K562 (cell line): ENCODE results near the gene ABCD3. TPM values are rescaled to one million over a fixed set of nuclear protein-coding genes. Genes with fewer than 3 reads are reported as not detected.

Experiments
- CCNT2 ChIP-seq: IDR thresholded peaks from 2 replicates; pipeline ENCODE4 v1.6.1; 2011; ENCODE audit warnings: borderline replicate concordance, low read depth, mild to moderate bottlenecking, moderate library complexity, mixed read lengths, low read length; ENCODE audit not compliant: insufficient read length; ENCODE audit errors: extremely low read depth
- DACH1 ChIP-seq: fragments of 450-650 bp; IDR thresholded peaks from 2 replicates; pipeline ENCODE4 v1.6.1; 2018; ENCODE audit not compliant: partially characterized antibody
- DPF2 ChIP-seq: fragments of 450-650 bp; IDR thresholded peaks from 2 replicates; pipeline ENCODE4 v1.6.1; 2016
- IRF9 ChIP-seq: fragments of 450-650 bp; IDR thresholded peaks from 2 replicates; pipeline ENCODE4 v1.6.1; 2016; ENCODE audit warnings: missing biosample characterization, missing genetic modification characterization
- MEIS2 ChIP-seq: fragments of 450-650 bp; IDR thresholded peaks from 2 replicates; pipeline ENCODE4 v1.6.1; 2014; ENCODE audit warnings: mild to moderate bottlenecking; ENCODE audit not compliant: partially characterized antibody
- REST ChIP-seq, 2 experiments: fragments of 450-650 bp; formaldehyde crosslinking in 1 of 2; IDR thresholded peaks; 2 replicates each; pipeline versions ENCODE4 v1.4.0 to v1.6.1; 2014 to 2020; ENCODE audit warnings: mild to moderate bottlenecking in 2 of 2, borderline replicate concordance in 1 of 2, low read depth in 1 of 2
- TCF3 ChIP-seq: sonication (generic); formaldehyde crosslinking; IDR thresholded peaks from 2 replicates; pipeline ENCODE4 v1.4.0; 2020; ENCODE audit warnings: mild to moderate bottlenecking, missing genetic modification reagents
- ZNF197 ChIP-seq: fragments of 200-800 bp; sonication (Bioruptor generic); IDR thresholded peaks from 2 replicates; pipeline ENCODE4 v1.6.1; 2016; ENCODE audit warnings: low read depth, missing genetic modification characterization, missing compliant biosample characterization
- ZNF311 ChIP-seq: fragments of 250-450 bp; sonication (Bioruptor Pico); IDR thresholded peaks from 2 replicates; pipeline ENCODE4 v1.4.0; 2020; ENCODE audit warnings: mild to moderate bottlenecking, moderate library complexity
- polyA plus RNA-seq, 8 experiments: library from polyadenylated mRNA; depleted of rRNA in 4 of 8; stranded (reverse) in 5 of 8; unstranded in 3 of 8; fragments of >200 nt; fragmentation: Nextera tagmentation in 2 of 8; fragmentation: Illumina TruSeq in 1 of 8; extraction: Ambion mirVana in 2 of 8; extraction: Trizol in 1 of 8; gene quantifications; 2 replicates each; pipeline versions ENCODE4 v1.2.1 to v1.2.3, GENCODE V29; 2011 to 2014; ENCODE audit warnings: inconsistent platforms in 1 of 8, missing spikeins in 1 of 8
- total RNA-seq, 7 experiments: library from RNA; depleted of rRNA in 6 of 7; stranded (reverse); fragments of >200 nt in 6 of 7; fragmentation: Illumina TruSeq in 2 of 7; extraction: Trizol in 2 of 7; gene quantifications; 2 replicates each; pipeline versions ENCODE4 v1.2.1 to v1.2.3, GENCODE V29; 2011 to 2021; ENCODE audit warnings: low replicate concordance in 1 of 7
- TF ChIP-seq, protein P1 (sequence below): sonication (generic); formaldehyde crosslinking; IDR thresholded peaks from 2 replicates; pipeline ENCODE4 v1.5.0; 2020; ENCODE audit warnings: missing genetic modification reagents
- TF ChIP-seq, protein P2 (sequence below): fragments of 450-650 bp; IDR thresholded peaks from 2 replicates; pipeline ENCODE4 v1.6.1; 2016
- TF ChIP-seq, protein P3 (sequence below): fragments of 250-450 bp; sonication (Bioruptor Pico); IDR thresholded peaks from 2 replicates; pipeline ENCODE4 v1.4.0; 2020; ENCODE audit warnings: mild to moderate bottlenecking

ABCD3 gene
- total and polyA plus RNA-seq, 9 of the 15 experiments (the other 6 are each of a cell fraction or from before 2014, with no cell fraction given): 11.0 to 30.7 (median 15.5) TPM

DNA sequence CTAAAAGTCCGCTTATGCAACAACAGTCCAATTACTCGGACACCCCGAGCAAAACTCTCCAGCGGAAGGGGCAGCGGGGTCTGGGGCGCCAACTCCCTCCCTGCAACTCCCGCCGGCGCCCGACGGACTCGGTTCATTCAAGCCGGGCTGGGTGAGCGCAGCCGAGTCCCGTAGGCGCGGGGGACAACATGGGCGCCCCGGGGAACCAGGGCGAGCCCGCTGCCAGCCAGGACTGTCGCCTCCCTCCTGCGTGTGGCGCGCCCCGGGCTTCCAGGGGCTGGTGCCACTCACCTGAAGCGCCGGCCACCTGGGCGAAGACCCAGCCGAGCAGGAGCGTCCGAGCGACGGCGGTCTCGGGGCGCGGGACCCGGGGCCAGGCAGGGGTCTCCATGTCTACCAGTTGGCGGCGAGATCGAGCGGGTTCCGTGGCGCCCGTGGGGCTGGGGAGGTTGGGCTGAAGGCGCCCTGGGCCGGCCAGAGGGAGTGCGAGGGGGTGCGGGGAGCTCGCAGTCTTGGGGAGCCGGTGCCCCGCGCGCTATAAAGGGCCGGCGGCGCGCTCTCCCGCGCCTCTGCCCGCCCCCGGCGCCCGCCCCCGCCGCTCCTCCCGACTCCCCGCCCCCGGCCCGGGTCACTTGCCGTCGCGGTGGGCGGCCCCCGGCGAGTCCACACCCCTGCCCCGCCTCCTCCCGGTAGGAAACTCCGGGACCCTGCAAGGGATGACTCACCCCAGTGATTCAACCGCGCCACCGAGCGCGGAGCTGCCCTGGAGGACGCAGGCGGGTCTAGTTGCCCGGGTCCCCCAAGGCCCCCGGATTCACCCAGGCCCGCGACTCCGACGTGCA is 123.3 kb downstream of the ABCD3 start, which contains the start of gene F3 (continued):
- TF ChIP-seq, protein P1, sequence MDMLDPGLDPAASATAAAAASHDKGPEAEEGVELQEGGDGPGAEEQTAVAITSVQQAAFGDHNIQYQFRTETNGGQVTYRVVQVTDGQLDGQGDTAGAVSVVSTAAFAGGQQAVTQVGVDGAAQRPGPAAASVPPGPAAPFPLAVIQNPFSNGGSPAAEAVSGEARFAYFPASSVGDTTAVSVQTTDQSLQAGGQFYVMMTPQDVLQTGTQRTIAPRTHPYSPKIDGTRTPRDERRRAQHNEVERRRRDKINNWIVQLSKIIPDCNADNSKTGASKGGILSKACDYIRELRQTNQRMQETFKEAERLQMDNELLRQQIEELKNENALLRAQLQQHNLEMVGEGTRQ (CRISPR knock-in tag): no peak
- TF ChIP-seq, protein P2, sequence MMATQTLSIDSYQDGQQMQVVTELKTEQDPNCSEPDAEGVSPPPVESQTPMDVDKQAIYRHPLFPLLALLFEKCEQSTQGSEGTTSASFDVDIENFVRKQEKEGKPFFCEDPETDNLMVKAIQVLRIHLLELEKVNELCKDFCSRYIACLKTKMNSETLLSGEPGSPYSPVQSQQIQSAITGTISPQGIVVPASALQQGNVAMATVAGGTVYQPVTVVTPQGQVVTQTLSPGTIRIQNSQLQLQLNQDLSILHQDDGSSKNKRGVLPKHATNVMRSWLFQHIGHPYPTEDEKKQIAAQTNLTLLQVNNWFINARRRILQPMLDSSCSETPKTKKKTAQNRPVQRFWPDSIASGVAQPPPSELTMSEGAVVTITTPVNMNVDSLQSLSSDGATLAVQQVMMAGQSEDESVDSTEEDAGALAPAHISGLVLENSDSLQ: no peak
- TF ChIP-seq ZNF197 (CRISPR knock-in tag) (no peak), DPF2 (peak; percentile 56; the same call in 1 of the 2 replicates), REST (IDR thresholded peaks at IDR 0.05; ENCODE audit: borderline replicate concordance) (no peak), REST (CRISPR knock-in tag; IDR thresholded peaks at IDR 0.05; ENCODE audit: low read depth) (no peak), CCNT2 (no peak), IRF9 (tag) (no peak), DACH1 (no peak), MEIS2 (no peak), ZNF311 (CRISPR knock-in tag) (no peak), TCF3 (CRISPR knock-in tag) (no peak)
- TF ChIP-seq, protein P3, sequence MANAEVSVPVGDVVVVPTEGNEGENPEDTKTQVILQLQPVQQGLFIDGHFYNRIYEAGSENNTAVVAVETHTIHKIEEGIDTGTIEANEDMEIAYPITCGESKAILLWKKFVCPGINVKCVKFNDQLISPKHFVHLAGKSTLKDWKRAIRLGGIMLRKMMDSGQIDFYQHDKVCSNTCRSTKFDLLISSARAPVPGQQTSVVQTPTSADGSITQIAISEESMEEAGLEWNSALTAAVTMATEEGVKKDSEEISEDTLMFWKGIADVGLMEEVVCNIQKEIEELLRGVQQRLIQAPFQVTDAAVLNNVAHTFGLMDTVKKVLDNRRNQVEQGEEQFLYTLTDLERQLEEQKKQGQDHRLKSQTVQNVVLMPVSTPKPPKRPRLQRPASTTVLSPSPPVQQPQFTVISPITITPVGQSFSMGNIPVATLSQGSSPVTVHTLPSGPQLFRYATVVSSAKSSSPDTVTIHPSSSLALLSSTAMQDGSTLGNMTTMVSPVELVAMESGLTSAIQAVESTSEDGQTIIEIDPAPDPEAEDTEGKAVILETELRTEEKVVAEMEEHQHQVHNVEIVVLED: no peak
